H9 (cell line): Measurements from ENCODE around the gene SQSTM1. TPM values are rescaled to one million over a fixed set of nuclear protein-coding genes. Genes with fewer than 3 reads are reported as not detected.
A peak's percentile ranks its signal among the peaks of the same experiment; 100 is the strongest.

Experiments
- DNase-seq: peaks from one replicate; pipeline ENCODE4 v3.0.0-alpha.2; 2017
- H2AFZ ChIP-seq: one replicate; pipeline ENCODE4 v1.6.1; 2013; ENCODE audit warnings: mild to moderate bottlenecking, low read length, control low read depth, moderate library complexity
- H2AK5ac ChIP-seq: 2 replicates; pipeline ENCODE4 v1.6.1; 2013; ENCODE audit warnings: low read length, control low read depth, mixed read lengths; ENCODE audit not compliant: insufficient read length
- H2BK120ac ChIP-seq: one replicate; pipeline ENCODE4 v1.6.1; 2013; ENCODE audit warnings: low read depth, mild to moderate bottlenecking, low read length, control low read depth, inconsistent platforms; ENCODE audit not compliant: poor library complexity, severe bottlenecking
- H2BK12ac ChIP-seq: 2 replicates; pipeline ENCODE4 v1.6.1; 2013; ENCODE audit warnings: low read length, control low read depth, mixed read lengths, low read depth; ENCODE audit not compliant: insufficient read length
- H2BK15ac ChIP-seq: 2 replicates; pipeline ENCODE4 v1.6.1; 2013; ENCODE audit warnings: low read depth, low read length, control low read depth
- H2BK20ac ChIP-seq: one replicate; pipeline ENCODE4 v1.6.1; 2013; ENCODE audit warnings: low read depth, mild to moderate bottlenecking, low read length, control low read depth, inconsistent platforms; ENCODE audit not compliant: poor library complexity, severe bottlenecking
- H2BK5ac ChIP-seq: 2 replicates; pipeline ENCODE4 v1.6.1; 2013; ENCODE audit warnings: low read length, control low read depth, mixed read lengths; ENCODE audit not compliant: insufficient read length
- H3K14ac ChIP-seq: 2 replicates; pipeline ENCODE4 v1.6.1; 2013; ENCODE audit warnings: low read length, control low read depth; ENCODE audit not compliant: insufficient read depth
- H3K18ac ChIP-seq: 2 replicates; pipeline ENCODE4 v1.6.1; 2013; ENCODE audit warnings: low read depth, mild to moderate bottlenecking, mixed read lengths, low read length, control low read depth; ENCODE audit not compliant: insufficient read length
- H3K23ac ChIP-seq: 2 replicates; pipeline ENCODE4 v1.6.1; 2013; ENCODE audit warnings: low read length, control low read depth, mixed read lengths, low read depth; ENCODE audit not compliant: insufficient read length
- H3K23me2 ChIP-seq: 2 replicates; pipeline ENCODE4 v1.6.1; 2013; ENCODE audit warnings: low read depth, mild to moderate bottlenecking, mixed read lengths, low read length, control low read depth; ENCODE audit not compliant: insufficient read length, poor library complexity, severe bottlenecking
- H3K27ac ChIP-seq: 2 replicates; pipeline ENCODE4 v1.5.1; 2013; ENCODE audit warnings: low read length, control low read depth, mixed read lengths, low read depth; ENCODE audit not compliant: insufficient read length
- H3K27me3 ChIP-seq: 2 replicates; pipeline ENCODE4 v1.6.1; 2013; ENCODE audit warnings: low read length, control low read depth, inconsistent platforms; ENCODE audit not compliant: insufficient read depth
- H3K4ac ChIP-seq: 2 replicates; pipeline ENCODE4 v1.6.1; 2013; ENCODE audit warnings: low read depth, mild to moderate bottlenecking, control low read depth, inconsistent platforms, low read length, moderate library complexity
- H3K4me1 ChIP-seq: 2 replicates; pipeline ENCODE4 v1.6.1; 2013; ENCODE audit warnings: low read length, control low read depth, inconsistent platforms; ENCODE audit not compliant: insufficient read depth
- H3K4me2 ChIP-seq: 2 replicates; pipeline ENCODE4 v1.6.1; 2013; ENCODE audit warnings: low read length, control low read depth, mixed read lengths; ENCODE audit not compliant: insufficient read length, insufficient read depth
- H3K56ac ChIP-seq: 2 replicates; pipeline ENCODE4 v1.6.1; 2013; ENCODE audit warnings: low read depth, mild to moderate bottlenecking, mixed read lengths, low read length, control low read depth; ENCODE audit not compliant: insufficient read length
- H3K79me1 ChIP-seq: 2 replicates; pipeline ENCODE4 v1.6.1; 2013; ENCODE audit warnings: low read depth, mild to moderate bottlenecking, moderate library complexity, low read length, control low read depth, inconsistent platforms; ENCODE audit not compliant: insufficient read depth, poor library complexity, severe bottlenecking
- H3K79me2 ChIP-seq: 2 replicates; pipeline ENCODE4 v1.6.1; 2013; ENCODE audit warnings: low read length, control low read depth, inconsistent platforms; ENCODE audit not compliant: insufficient read depth
- H3K9ac ChIP-seq: 2 replicates; pipeline ENCODE4 v1.6.1; 2013; ENCODE audit warnings: low read length, control low read depth, mixed read lengths; ENCODE audit not compliant: insufficient read length; ENCODE audit errors: extremely low read depth
- H3K9me3 ChIP-seq: one replicate; pipeline ENCODE4 v1.6.1; 2013; ENCODE audit warnings: low read depth, low read length, inconsistent platforms; ENCODE audit not compliant: control insufficient read depth
- H3T11ph ChIP-seq: one replicate; pipeline ENCODE4 v1.6.1; 2013; ENCODE audit warnings: mild to moderate bottlenecking, low read length, control low read depth, inconsistent platforms
- H4K20me1 ChIP-seq: one replicate; pipeline ENCODE4 v1.6.1; 2013; ENCODE audit not compliant: control insufficient read depth, insufficient read length, insufficient read depth
- H4K5ac ChIP-seq: 2 replicates; pipeline ENCODE4 v1.6.1; 2013; ENCODE audit warnings: low read depth, mild to moderate bottlenecking, mixed read lengths, low read length, control low read depth; ENCODE audit not compliant: insufficient read length
- H4K8ac ChIP-seq: replicated peaks from 2 replicates; pipeline ENCODE4 v1.6.1; 2013; ENCODE audit warnings: low read length, control low read depth, mixed read lengths, low read depth; ENCODE audit not compliant: insufficient read length
- H4K91ac ChIP-seq: 2 replicates; pipeline ENCODE4 v1.6.1; 2013; ENCODE audit warnings: low read depth, mild to moderate bottlenecking, moderate library complexity, mixed read lengths, low read length, control low read depth; ENCODE audit not compliant: insufficient read length
- H3K27ac Mint-ChIP-seq, 3 experiments: 2 replicates in 2 of 3; 3 replicates in 1 of 3; pipeline ENCODE4 v1.8.0; 2020 to 2021; ENCODE audit warnings: mixed read lengths in 3 of 3, mild to moderate bottlenecking in 1 of 3, moderate library complexity in 1 of 3
- H3K27me3 Mint-ChIP-seq: 2 replicates; pipeline ENCODE4 v1.8.0; 2021; ENCODE audit warnings: low read depth, mild to moderate bottlenecking, moderate library complexity, mixed read lengths
- H3K36me3 Mint-ChIP-seq, 3 experiments: 2 replicates in 2 of 3; 3 replicates in 1 of 3; pipeline ENCODE4 v1.8.0; 2020 to 2021; ENCODE audit warnings: low read depth in 3 of 3, mixed read lengths in 3 of 3; ENCODE audit not compliant: insufficient read depth in 1 of 3
- H3K4me1 Mint-ChIP-seq, 2 experiments: 2 replicates each; pipeline ENCODE4 v1.8.0; 2020; ENCODE audit warnings: mixed read lengths in 2 of 2
- H3K4me3 Mint-ChIP-seq, 2 experiments: 2 replicates in 1 of 2; 3 replicates in 1 of 2; pipeline ENCODE4 v1.8.0; 2020 to 2021; ENCODE audit warnings: mild to moderate bottlenecking in 2 of 2, mixed read lengths in 2 of 2, moderate library complexity in 1 of 2
- H3K9me3 Mint-ChIP-seq, 2 experiments: 2 replicates in 1 of 2; 3 replicates in 1 of 2; pipeline ENCODE4 v1.8.0; 2020; ENCODE audit warnings: mild to moderate bottlenecking in 2 of 2, mixed read lengths in 2 of 2, moderate library complexity in 1 of 2
- WGBS: extraction: QIAGEN DNeasy Blood & Tissue Kit; methylation state at CpG from one replicate; pipeline ENCODE4 v1.1.7; 2013; ENCODE audit warnings: missing lambda C conversion rate, low lambda C conversion rate, mixed read lengths; ENCODE audit not compliant: insufficient read length; ENCODE audit errors: extremely low coverage; 5-methylcytosine and 5-hydroxymethylcytosine counted together
- total RNA-seq: library from RNA; stranded (reverse); gene quantifications from 2 replicates; pipeline ENCODE4 v1.2.1, GENCODE V29; 2021
- TF ChIP-seq, protein P1 (sequence below): fragments of 200-600 bp; sonication (generic); conservative IDR thresholded peaks from 3 replicates; pipeline ENCODE4 v1.8.0; 2021; ENCODE audit warnings: antibody characterized with exemption, mild to moderate bottlenecking

SQSTM1 gene
- total RNA-seq, 1 experiment from 2014 or later, result 144 TPM

DNA sequence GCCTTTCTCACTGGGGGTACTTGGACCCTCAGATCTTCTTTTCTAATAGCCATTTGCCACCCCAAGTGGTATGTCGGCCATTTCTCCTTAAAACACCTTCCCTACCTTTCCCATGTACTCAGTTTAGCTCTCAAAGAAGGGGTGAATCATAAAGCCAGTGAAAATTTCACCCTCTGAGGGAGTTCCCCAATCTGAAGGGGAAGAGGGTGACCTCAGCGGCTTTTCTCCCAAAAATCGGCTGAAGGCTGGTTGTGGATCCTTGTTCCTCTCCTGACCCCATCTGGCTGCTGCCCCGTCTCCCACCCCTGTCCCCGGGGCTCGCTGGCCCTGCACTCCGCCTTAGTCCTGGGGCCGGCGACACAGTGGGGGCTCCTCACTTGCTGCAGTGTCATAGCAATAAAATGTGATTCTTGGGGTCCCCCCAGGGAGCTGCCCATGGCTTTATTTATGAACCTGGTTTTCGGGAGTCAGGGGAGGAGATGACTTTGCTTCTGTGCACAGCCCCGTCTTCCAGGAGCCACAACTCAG is 44.2 kb upstream of the SQSTM1 start:
- no CpG with 5 or more reads among the region's 11 CpGs for WGBS

More for the DNA sequence above, 44.2 kb upstream of the SQSTM1 start:
- Histone ChIP-seq H3K4me1 (no peaks in the 10 kb centered on the region), H4K8ac (no peak overlapping the region), H3K9me3 (no peaks in the 10 kb centered on the region), H4K20me1 (peaks cover 2% of the 10 kb centered on the region), H3K79me1 (no peaks in the 10 kb centered on the region), H4K5ac (no peak overlapping the region), H2AK5ac (no peak overlapping the region), H3K4ac (no peak overlapping the region), H4K91ac (no peak overlapping the region), H3K14ac (no peak overlapping the region), H3K27me3 (no peaks in the 10 kb centered on the region), H3K27ac (no peak overlapping the region), H3K4me2 (no peak overlapping the region), H3T11ph (no peak overlapping the region), H2BK20ac (no peak overlapping the region), H2BK15ac (no peak overlapping the region), H3K56ac (no peak overlapping the region), H2BK12ac (no peak overlapping the region), H3K23ac (no peak overlapping the region), H3K23me2 (no peaks in the 10 kb centered on the region), H2BK5ac (no peak overlapping the region), H3K18ac (no peak overlapping the region), H3K9ac (no peak overlapping the region), H2BK120ac (no peak overlapping the region), H3K79me2 (no peaks in the 10 kb centered on the region), H2AFZ (no peak overlapping the region)
- peaks cover 2% of the 10 kb centered on the region; the same call in 1 of the 2 replicates for H3K27me3 Mint-ChIP-seq
- TF ChIP-seq, protein P1, sequence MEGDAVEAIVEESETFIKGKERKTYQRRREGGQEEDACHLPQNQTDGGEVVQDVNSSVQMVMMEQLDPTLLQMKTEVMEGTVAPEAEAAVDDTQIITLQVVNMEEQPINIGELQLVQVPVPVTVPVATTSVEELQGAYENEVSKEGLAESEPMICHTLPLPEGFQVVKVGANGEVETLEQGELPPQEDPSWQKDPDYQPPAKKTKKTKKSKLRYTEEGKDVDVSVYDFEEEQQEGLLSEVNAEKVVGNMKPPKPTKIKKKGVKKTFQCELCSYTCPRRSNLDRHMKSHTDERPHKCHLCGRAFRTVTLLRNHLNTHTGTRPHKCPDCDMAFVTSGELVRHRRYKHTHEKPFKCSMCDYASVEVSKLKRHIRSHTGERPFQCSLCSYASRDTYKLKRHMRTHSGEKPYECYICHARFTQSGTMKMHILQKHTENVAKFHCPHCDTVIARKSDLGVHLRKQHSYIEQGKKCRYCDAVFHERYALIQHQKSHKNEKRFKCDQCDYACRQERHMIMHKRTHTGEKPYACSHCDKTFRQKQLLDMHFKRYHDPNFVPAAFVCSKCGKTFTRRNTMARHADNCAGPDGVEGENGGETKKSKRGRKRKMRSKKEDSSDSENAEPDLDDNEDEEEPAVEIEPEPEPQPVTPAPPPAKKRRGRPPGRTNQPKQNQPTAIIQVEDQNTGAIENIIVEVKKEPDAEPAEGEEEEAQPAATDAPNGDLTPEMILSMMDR, result no peak
- no peaks in the 10 kb centered on the region for H3K4me1 Mint-ChIP-seq
- no peaks in the 10 kb centered on the region for H3K9me3 Mint-ChIP-seq
- 0 out of 7 replicates have a peak overlapping the region, but pooled peaks of 1 of the 3 experiments have one; percentile 29 for H3K27ac Mint-ChIP-seq
- H3K4me3 Mint-ChIP-seq, result no peak overlapping the region
- DNase-seq, result no peak
- peaks cover 39 to 77% (median 62%) of the 10 kb centered on the region in 3 experiments for H3K36me3 Mint-ChIP-seq
